ENCODE data around the gene ZBTB7C. TPM values are rescaled to one million over a fixed set of nuclear protein-coding genes. Genes with fewer than 3 reads are reported as not detected.

The ZBTB7C gene
- polyA plus RNA-seq, 1 experiment: not detected

DNA sequence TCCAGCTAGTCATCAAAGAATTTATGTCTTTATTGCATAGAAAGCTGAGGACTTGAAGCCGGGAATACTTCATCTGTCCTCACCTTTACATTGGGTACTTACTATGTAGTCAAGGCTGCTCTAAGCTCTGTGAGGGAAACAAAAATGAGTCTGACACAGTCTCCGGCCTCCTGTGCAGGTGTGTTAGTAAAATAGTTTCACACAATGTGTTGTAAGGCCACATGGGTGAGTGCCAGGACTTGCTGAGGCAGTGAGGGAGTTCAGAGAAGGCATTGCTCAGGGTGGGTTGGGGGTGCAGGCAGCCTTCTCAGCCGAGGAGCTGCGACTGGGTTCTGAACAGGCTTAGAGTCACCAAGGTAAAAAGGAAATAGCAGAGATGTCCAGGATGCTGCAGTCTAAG, 424.2 kb downstream of the ZBTB7C start:
- TF ChIP-seq, protein P1, sequence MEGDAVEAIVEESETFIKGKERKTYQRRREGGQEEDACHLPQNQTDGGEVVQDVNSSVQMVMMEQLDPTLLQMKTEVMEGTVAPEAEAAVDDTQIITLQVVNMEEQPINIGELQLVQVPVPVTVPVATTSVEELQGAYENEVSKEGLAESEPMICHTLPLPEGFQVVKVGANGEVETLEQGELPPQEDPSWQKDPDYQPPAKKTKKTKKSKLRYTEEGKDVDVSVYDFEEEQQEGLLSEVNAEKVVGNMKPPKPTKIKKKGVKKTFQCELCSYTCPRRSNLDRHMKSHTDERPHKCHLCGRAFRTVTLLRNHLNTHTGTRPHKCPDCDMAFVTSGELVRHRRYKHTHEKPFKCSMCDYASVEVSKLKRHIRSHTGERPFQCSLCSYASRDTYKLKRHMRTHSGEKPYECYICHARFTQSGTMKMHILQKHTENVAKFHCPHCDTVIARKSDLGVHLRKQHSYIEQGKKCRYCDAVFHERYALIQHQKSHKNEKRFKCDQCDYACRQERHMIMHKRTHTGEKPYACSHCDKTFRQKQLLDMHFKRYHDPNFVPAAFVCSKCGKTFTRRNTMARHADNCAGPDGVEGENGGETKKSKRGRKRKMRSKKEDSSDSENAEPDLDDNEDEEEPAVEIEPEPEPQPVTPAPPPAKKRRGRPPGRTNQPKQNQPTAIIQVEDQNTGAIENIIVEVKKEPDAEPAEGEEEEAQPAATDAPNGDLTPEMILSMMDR (IDR thresholded peaks at IDR 0.05; ENCODE audit: insufficient read depth, low read depth, low read length): no peak
- CTCF ChIA-PET: interaction anchor here (1.0 kb wide), 1 partner anchor 23 kb away, joined by 3 read pairs; no protein-coding TSS in a partner anchor
- POLR2A ChIA-PET: no interaction called here
- no peaks in the 10 kb centered on the region; the same call in none of the 2 replicates for H3K27me3 ChIP-seq (ENCODE audit: control insufficient read depth, insufficient read depth, low read length)
- no peaks in the 10 kb centered on the region for H3K36me3 ChIP-seq (ENCODE audit: control insufficient read depth, insufficient read depth, low read length)
- DNase-seq (ENCODE audit: low read depth): no peak
- H3K4me3 ChIP-seq (ENCODE audit: low read depth, low read length): no peak overlapping the region

DNA sequence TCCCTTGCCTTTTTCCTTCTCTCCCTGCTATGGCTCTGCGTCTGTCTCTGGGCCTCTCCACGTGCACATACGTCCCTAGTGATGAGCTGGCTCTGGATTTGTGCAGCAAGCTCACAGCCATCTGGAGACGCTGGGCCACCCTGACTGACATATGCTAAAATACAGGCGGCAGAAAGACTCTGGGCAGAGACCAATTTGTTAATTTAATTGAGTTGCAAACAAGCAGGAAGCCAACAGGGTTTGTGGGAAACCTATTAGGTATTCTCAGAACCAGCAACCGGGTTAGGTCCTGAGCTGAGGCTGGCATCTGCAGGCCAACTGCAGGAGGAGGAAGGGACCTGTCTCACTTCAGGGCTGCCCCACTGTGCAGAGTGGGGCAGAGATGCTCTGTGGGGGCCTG, 425.2 kb downstream of the ZBTB7C start:
- Histone ChIP-seq H3K27me3 (ENCODE audit: control insufficient read depth, insufficient read depth, low read length) (no peaks in the 10 kb centered on the region; the same call in 1 of the 2 replicates), H3K36me3 (ENCODE audit: control insufficient read depth, insufficient read depth, low read length) (no peaks in the 10 kb centered on the region), H3K4me3 (ENCODE audit: low read depth, low read length) (no peak overlapping the region)
- TF ChIP-seq, protein P1 (IDR thresholded peaks at IDR 0.05; ENCODE audit: insufficient read depth, low read depth, low read length): no peak
- ChIA-PET CTCF (interaction anchor here (1.0 kb wide), 1 partner anchor 24 kb away, joined by 3 read pairs; no protein-coding TSS in a partner anchor), POLR2A (no interaction called here)
- DNase-seq (ENCODE audit: low read depth): no peak

DNA sequence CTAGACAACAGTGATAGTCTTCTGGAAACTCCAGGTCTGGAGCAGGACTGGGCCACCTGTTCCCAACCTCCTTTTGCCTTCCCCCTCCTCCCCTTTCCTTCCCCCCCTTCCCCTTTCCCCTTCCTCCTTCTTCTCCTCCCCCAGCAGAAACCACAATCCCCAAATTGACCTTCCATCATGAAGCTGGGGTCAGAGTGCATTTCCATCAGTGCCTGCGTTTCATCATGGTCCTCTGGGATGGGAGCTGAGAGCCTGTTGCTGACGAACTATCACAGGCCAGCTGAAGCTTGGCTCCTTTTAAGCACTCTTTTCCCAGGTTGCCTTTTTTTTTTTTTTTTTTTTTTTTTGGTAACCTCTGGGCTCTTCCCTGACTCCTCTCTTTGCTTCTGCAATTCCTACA, 426.1 kb downstream of the ZBTB7C start:
- TF ChIP-seq, protein P1 (IDR thresholded peaks at IDR 0.05; ENCODE audit: insufficient read depth, low read depth, low read length): no peak
- CTCF ChIA-PET: interaction anchor here (0.6 kb wide), 1 partner anchor 13 kb away, joined by 3 read pairs; no protein-coding TSS in a partner anchor
- Histone ChIP-seq H3K27me3 (ENCODE audit: control insufficient read depth, insufficient read depth, low read length) (no peaks in the 10 kb centered on the region; the same call in 1 of the 2 replicates), H3K36me3 (ENCODE audit: control insufficient read depth, insufficient read depth, low read length) (no peaks in the 10 kb centered on the region), H3K4me3 (ENCODE audit: low read depth, low read length) (no peak overlapping the region)
- POLR2A ChIA-PET: no interaction called here
- no peak for DNase-seq (ENCODE audit: low read depth)

DNA sequence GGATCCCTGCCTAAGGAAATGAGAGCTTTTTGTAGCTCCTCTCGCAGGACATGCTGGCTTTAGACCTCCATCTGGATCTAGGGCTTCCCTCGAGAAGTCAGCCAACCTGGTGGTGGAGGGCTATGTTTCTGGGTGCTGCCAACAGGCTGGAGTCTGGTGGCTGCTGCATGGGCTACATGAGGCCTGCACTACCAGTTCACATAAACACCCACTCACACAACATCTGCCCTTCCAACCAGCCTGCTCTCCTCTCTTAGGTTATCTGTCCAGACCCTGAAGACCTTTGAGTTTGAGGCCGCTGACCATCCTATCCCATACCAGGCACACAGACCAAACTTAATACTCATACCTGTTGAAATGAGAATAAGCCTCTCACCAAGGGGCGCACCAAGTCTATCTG, 427.4 kb downstream of the ZBTB7C start:
- ChIA-PET CTCF (interaction anchor here (0.9 kb wide), 1 partner anchor 11 kb away, joined by 3 read pairs; no protein-coding TSS in a partner anchor), POLR2A (no interaction called here)
- H3K36me3 ChIP-seq (ENCODE audit: control insufficient read depth, insufficient read depth, low read length): no peaks in the 10 kb centered on the region
- TF ChIP-seq, protein P1 (IDR thresholded peaks at IDR 0.05; ENCODE audit: insufficient read depth, low read depth, low read length): no peak
- H3K27me3 ChIP-seq (ENCODE audit: control insufficient read depth, insufficient read depth, low read length): no peaks in the 10 kb centered on the region; the same call in 1 of the 2 replicates
- H3K4me3 ChIP-seq (ENCODE audit: low read depth, low read length): no peak overlapping the region
- DNase-seq (ENCODE audit: low read depth): no peak

DNA sequence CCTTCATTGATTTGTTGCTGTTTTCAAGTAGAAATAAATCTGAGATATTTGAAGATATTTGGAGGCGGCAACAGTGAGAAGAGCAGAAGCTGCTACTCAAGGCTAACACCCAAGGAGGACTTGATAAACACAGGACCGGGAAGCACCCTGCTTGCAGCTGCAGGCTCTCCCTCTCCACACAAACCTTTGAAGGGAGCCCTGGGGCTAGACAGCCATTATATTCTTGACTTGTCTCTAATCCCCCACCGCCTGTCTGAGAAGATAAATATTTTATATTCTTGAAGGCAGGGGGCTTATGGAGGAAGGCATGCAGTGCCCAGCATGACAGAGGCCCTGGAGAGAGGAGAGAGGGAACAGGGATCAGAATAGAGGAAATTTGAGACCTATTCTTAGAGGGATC, 427.9 kb downstream of the ZBTB7C start:
- no peaks in the 10 kb centered on the region for H3K36me3 ChIP-seq (ENCODE audit: control insufficient read depth, insufficient read depth, low read length)
- TF ChIP-seq, protein P1 (IDR thresholded peaks at IDR 0.05; ENCODE audit: insufficient read depth, low read depth, low read length): no peak
- ChIA-PET POLR2A (no interaction called here), CTCF (interaction anchor here (0.9 kb wide), 1 partner anchor 10 kb away, joined by 3 read pairs; no protein-coding TSS in a partner anchor)
- no peak for DNase-seq (ENCODE audit: low read depth)
- H3K4me3 ChIP-seq (ENCODE audit: low read depth, low read length): no peak overlapping the region
- no peaks in the 10 kb centered on the region for H3K27me3 ChIP-seq (ENCODE audit: control insufficient read depth, insufficient read depth, low read length)
